Right atrium auricular region (tissue), 2 donors: Measurements from ENCODE around the gene ACER3. TPM values are rescaled to one million over a fixed set of nuclear protein-coding genes. Genes with fewer than 3 reads are reported as not detected.

ENCODE experiments used
- DNase-seq: peaks from one replicate; pipeline ENCODE4 v3.0.0-alpha.2; 2019; ENCODE audit warnings: low spot score
- H3K27ac ChIP-seq, 2 donors: fragments of 200-600 bp; sonication (generic); 1 replicate in 1 of 2; 2 replicates in 1 of 2; pipeline ENCODE4 v1.5.1; 2016 to 2019
- H3K27me3 ChIP-seq, 2 donors: fragments of 200-600 bp; sonication (generic); one replicate each; pipeline versions ENCODE4 v1.5.1 to v1.6.0; 2017 to 2019
- H3K36me3 ChIP-seq: fragments of 200-600 bp; sonication (generic); one replicate; pipeline ENCODE4 v1.5.1; 2016
- H3K4me1 ChIP-seq, 2 donors: fragments of 200-600 bp; sonication (generic); one replicate each; pipeline versions ENCODE4 v1.5.1 to v1.6.0; 2017 to 2019
- H3K4me3 ChIP-seq, 2 donors: fragments of 200-600 bp; sonication (generic); 1 replicate in 1 of 2; 2 replicates in 1 of 2; pipeline ENCODE4 v1.5.1; 2017 to 2019; ENCODE audit warnings: mild to moderate bottlenecking in 1 of 2, moderate library complexity in 1 of 2
- H3K9me3 ChIP-seq, 2 donors: fragments of 200-600 bp; sonication (generic); one replicate each; pipeline ENCODE4 v1.5.1; 2019
- total RNA-seq, 2 donors: library from RNA; depleted of rRNA; stranded (reverse); fragments of >200 nt; gene quantifications; one replicate each; pipeline ENCODE4 v1.1.0, GENCODE V29; 2016
- TF ChIP-seq, protein P1 (sequence below), 2 donors: fragments of 200-600 bp; sonication (generic); IDR thresholded peaks; one replicate each; pipeline ENCODE4 v1.5.1; 2019; ENCODE audit warnings: antibody characterized with exemption in 2 of 2

ACER3 gene
- total RNA-seq, 2 donors from 2014 or later, result 6.4 to 11.3 TPM

GRCh38 chr11:77038029-77038824 lies 177.5 kb downstream of the ACER3 start:
- Histone ChIP-seq H3K4me3 (no peak overlapping the region), H3K4me1 (peaks cover 0 to 10% of the 10 kb centered on the region in 2 donors), H3K27me3 (peaks cover 3 to 18% of the 10 kb centered on the region in 2 donors), H3K36me3 (no peaks in the 10 kb centered on the region), H3K27ac (no peak overlapping the region), H3K9me3 (no peaks in the 10 kb centered on the region)
- TF ChIP-seq, protein P1, sequence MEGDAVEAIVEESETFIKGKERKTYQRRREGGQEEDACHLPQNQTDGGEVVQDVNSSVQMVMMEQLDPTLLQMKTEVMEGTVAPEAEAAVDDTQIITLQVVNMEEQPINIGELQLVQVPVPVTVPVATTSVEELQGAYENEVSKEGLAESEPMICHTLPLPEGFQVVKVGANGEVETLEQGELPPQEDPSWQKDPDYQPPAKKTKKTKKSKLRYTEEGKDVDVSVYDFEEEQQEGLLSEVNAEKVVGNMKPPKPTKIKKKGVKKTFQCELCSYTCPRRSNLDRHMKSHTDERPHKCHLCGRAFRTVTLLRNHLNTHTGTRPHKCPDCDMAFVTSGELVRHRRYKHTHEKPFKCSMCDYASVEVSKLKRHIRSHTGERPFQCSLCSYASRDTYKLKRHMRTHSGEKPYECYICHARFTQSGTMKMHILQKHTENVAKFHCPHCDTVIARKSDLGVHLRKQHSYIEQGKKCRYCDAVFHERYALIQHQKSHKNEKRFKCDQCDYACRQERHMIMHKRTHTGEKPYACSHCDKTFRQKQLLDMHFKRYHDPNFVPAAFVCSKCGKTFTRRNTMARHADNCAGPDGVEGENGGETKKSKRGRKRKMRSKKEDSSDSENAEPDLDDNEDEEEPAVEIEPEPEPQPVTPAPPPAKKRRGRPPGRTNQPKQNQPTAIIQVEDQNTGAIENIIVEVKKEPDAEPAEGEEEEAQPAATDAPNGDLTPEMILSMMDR (IDR thresholded peaks at IDR 0.05), result no peak
- no peak for DNase-seq

DNA sequence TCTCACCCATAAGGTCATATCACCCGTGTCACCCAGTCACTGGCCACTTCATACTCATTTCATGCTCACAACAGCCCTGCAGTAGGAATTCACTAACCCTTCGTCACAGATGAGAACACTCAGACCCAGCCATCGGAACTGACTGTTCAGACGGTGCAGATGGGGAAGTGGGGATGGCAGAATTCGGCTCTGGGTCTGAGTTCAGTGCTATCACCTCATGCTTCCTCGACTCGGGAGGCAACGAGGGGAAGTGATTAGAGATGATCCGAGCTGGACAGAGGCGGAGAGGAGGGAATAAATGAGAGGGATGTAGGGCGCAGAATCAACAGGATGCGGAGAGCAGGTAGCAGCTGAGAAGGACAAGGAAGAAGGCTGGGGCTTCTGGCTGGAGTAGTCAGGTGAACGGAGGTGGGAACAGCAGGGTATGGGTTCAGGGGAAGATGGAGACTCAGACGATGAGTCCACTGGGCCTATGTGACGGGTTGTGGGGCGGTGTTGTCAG lies 178.2 kb downstream of the ACER3 start:
- H3K27ac ChIP-seq, result no peak overlapping the region
- H3K4me3 ChIP-seq, result no peak overlapping the region
- H3K9me3 ChIP-seq, result no peaks in the 10 kb centered on the region
- peaks cover 0 to 10% of the 10 kb centered on the region in 2 donors for H3K4me1 ChIP-seq
- no peak for DNase-seq
- no peaks in the 10 kb centered on the region for H3K36me3 ChIP-seq
- TF ChIP-seq, protein P1 (IDR thresholded peaks at IDR 0.05), result no peak
- peaks cover 3 to 18% of the 10 kb centered on the region in 2 donors for H3K27me3 ChIP-seq

- Histone ChIP-seq H3K36me3 (no peaks in the 10 kb centered on the region), H3K27me3 (peaks cover 3 to 18% of the 10 kb centered on the region in 2 donors), H3K4me3 (peak overlapping the region in 1 of 2 donors; percentile 43), H3K4me1 (peaks cover 0 to 10% of the 10 kb centered on the region in 2 donors), H3K9me3 (no peaks in the 10 kb centered on the region), H3K27ac (no peak overlapping the region)
- TF ChIP-seq, protein P1 (IDR thresholded peaks at IDR 0.05), result peak in 1 of 2 donors; percentile 51
- DNase-seq, result no peak
These were observed 179.0 kb downstream of the ACER3 start for GRCh38 chr11:77039491-77040400.

- TF ChIP-seq, protein P1 (IDR thresholded peaks at IDR 0.05), result no peak
- H3K27me3 ChIP-seq, result peaks cover 3 to 18% of the 10 kb centered on the region in 2 donors
- H3K36me3 ChIP-seq, result no peaks in the 10 kb centered on the region
- no peaks in the 10 kb centered on the region for H3K9me3 ChIP-seq
- H3K4me3 ChIP-seq, result no peak overlapping the region
- peaks cover 0 to 10% of the 10 kb centered on the region in 2 donors for H3K4me1 ChIP-seq
- no peak overlapping the region for H3K27ac ChIP-seq
- no peak for DNase-seq
These were observed 179.7 kb downstream of the ACER3 start for GRCh38 chr11:77040401-77040777.

GRCh38 chr11:77040889-77041288 lies 180.2 kb downstream of the ACER3 start:
- H3K27me3 ChIP-seq, result peaks cover 3 to 18% of the 10 kb centered on the region in 2 donors
- H3K4me1 ChIP-seq, result peaks cover 0 to 11% of the 10 kb centered on the region in 2 donors
- no peak overlapping the region for H3K27ac ChIP-seq
- no peaks in the 10 kb centered on the region for H3K36me3 ChIP-seq
- H3K9me3 ChIP-seq, result no peaks in the 10 kb centered on the region
- no peak overlapping the region for H3K4me3 ChIP-seq
- TF ChIP-seq, protein P1 (IDR thresholded peaks at IDR 0.05), result no peak
- no peak for DNase-seq
